ENCODE measurements around the gene COL13A1. TPM values are rescaled to one million over a fixed set of nuclear protein-coding genes. Genes with fewer than 3 reads are reported as not detected.

COL13A1 gene
- total RNA-seq, 4 donors from 2014 or later, result 0.30 to 2.0 (median 0.86) TPM

DNA sequence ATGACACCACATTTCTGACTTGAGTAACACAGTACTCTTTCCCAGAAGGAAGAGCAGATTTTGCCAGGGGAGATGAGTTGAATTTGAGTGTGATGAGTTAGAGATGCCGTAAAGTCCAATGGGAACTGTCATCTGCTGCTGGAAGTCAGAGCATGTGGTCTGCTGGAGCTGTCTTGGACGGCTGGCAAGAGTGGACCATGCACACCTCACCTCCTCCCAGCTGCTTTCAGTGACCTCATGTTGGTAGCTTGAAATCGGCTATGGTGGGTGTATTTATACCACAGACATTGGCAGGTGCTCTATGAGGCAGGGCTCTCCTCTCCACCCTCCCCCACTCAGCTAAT lies 82.3 kb downstream of the COL13A1 start:
- 72 to 88% methylated on average over 3 of the region's 3 CpGs for WGBS, 2 donors
- H3K4me3 ChIP-seq, result no peak overlapping the region
- no peaks in the 10 kb centered on the region for H3K36me3 ChIP-seq
- no peak overlapping the region for H3K27ac ChIP-seq
- TF ChIP-seq POLR2A (IDR thresholded peaks at IDR 0.05), result no peak
- TF ChIP-seq EP300 (IDR thresholded peaks at IDR 0.05), result no peak
- TF ChIP-seq, protein P1, sequence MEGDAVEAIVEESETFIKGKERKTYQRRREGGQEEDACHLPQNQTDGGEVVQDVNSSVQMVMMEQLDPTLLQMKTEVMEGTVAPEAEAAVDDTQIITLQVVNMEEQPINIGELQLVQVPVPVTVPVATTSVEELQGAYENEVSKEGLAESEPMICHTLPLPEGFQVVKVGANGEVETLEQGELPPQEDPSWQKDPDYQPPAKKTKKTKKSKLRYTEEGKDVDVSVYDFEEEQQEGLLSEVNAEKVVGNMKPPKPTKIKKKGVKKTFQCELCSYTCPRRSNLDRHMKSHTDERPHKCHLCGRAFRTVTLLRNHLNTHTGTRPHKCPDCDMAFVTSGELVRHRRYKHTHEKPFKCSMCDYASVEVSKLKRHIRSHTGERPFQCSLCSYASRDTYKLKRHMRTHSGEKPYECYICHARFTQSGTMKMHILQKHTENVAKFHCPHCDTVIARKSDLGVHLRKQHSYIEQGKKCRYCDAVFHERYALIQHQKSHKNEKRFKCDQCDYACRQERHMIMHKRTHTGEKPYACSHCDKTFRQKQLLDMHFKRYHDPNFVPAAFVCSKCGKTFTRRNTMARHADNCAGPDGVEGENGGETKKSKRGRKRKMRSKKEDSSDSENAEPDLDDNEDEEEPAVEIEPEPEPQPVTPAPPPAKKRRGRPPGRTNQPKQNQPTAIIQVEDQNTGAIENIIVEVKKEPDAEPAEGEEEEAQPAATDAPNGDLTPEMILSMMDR (IDR thresholded peaks at IDR 0.05), result no peak
- H3K9me3 ChIP-seq, result no peaks in the 10 kb centered on the region
- H3K27me3 ChIP-seq, result peaks cover 0 to 22% of the 10 kb centered on the region in 2 donors
- DNase-seq (ENCODE audit: low spot score in 2 of 2), result no peak
- H3K4me1 ChIP-seq, result no peaks in the 10 kb centered on the region

DNA sequence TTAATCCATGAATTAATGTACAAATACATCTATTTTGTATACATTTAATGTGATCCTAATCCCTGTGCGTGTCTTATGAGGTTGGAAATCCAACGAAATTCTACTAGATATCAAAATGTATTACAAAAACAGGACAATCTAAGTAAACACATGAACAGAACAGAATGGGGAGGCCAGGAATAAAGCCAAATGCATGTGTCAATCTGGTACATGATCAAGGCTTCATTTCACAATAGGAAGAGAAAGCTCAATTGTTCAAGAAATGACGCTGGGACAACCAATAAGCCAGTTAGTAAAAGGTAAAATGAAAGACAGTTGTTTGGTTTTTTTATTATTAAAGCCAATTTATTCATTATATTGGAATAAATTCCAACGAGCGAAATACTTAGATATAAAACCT lies 83.0 kb downstream of the COL13A1 start:
- no peak overlapping the region for H3K27ac ChIP-seq
- H3K9me3 ChIP-seq, result no peaks in the 10 kb centered on the region
- 89% methylated on average over 5 of the region's 5 CpGs for WGBS, 2 donors
- H3K36me3 ChIP-seq, result no peaks in the 10 kb centered on the region
- no peak for DNase-seq (ENCODE audit: low spot score in 2 of 2)
- H3K27me3 ChIP-seq, result peaks cover 0 to 16% of the 10 kb centered on the region in 2 donors
- no peak overlapping the region for H3K4me3 ChIP-seq
- H3K4me1 ChIP-seq, result no peaks in the 10 kb centered on the region
- TF ChIP-seq POLR2A (IDR thresholded peaks at IDR 0.05) (no peak), EP300 (IDR thresholded peaks at IDR 0.05) (no peak)
- TF ChIP-seq, protein P1 (IDR thresholded peaks at IDR 0.05), result no peak

DNA sequence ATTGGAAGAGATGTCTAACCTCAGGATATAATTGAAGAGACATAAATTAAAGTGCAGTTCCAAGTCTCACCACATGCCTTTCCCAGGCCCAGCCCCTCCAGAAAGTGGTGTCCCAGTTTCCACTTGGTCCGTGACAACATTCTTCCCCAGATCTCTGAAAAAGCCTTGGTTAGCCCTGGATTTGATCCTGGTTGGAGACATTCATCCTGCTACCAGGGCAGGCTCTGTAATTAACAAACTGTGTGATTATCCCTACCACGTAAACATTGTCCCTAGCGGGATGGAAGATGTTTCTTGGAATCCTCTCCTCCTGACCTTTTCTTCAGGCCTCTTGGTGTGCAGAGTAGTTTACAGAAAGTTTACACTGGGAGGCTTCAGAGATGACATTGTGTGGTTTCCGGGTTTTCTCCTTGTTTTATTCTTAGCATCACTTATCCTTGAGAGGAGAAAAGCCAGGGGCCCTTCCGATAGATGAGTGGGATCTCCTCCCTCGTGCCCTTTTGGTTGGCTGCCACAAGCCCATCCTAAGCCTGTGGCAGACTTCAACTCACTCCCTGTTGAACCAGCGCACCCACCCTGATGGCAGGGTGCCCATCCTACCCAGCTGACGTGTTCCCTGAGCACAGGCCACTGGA lies 83.8 kb downstream of the COL13A1 start:
- no peaks in the 10 kb centered on the region for H3K9me3 ChIP-seq
- DNase-seq (ENCODE audit: low spot score in 2 of 2), result no peak
- H3K4me3 ChIP-seq, result no peak overlapping the region
- no peaks in the 10 kb centered on the region for H3K36me3 ChIP-seq
- no peaks in the 10 kb centered on the region for H3K4me1 ChIP-seq
- H3K27me3 ChIP-seq, result peaks cover 0 to 9% of the 10 kb centered on the region in 2 donors
- 57 to 69% methylated on average over 8 of the region's 8 CpGs for WGBS, 2 donors
- H3K27ac ChIP-seq, result no peak overlapping the region
- TF ChIP-seq, protein P1 (IDR thresholded peaks at IDR 0.05), result peak in 2 of 5 experiments; percentile 18 to 24
- TF ChIP-seq EP300 (IDR thresholded peaks at IDR 0.05), result no peak

DNA sequence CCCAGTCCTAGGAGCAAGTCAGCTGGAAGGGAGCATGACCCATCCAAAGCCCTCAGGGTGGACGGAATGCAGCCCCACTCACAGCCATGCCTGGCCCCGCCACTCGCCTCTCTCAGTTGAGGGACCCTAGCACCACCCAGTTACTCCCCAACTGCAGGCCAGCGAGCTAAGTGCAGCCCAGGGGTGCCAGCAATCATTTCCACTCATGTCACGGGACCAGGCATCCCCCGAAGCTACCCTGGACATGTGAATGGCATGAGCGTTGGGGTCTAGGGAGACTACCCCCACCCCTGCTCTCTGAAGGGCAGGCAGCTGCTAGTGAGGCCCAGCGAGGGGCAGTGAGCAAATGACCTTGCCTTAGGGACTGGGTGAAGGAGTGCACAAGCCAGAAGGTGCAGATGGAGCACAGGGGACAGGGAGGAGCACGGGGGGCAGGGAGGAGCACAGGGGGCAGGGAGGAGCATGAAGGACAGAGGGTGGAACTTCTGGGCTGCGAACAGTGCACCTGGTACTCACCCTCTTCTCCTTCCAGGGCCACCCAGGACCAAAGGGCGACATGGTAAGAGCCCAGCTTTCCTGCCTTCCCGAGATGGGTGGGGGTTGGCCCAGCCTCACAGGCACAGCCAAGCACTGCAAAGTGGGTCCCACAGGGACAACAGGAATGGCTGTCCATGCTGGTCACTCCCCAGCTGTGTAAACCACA lies 87.3 kb downstream of the COL13A1 start:
- DNase-seq (ENCODE audit: low spot score in 2 of 2), result no peak
- WGBS, 2 donors, result 75 to 80% methylated on average over 12 of the region's 12 CpGs
- no peaks in the 10 kb centered on the region for H3K4me1 ChIP-seq
- no peak overlapping the region for H3K4me3 ChIP-seq
- no peaks in the 10 kb centered on the region for H3K9me3 ChIP-seq
- H3K27ac ChIP-seq, result no peak overlapping the region
- H3K36me3 ChIP-seq, result no peaks in the 10 kb centered on the region
- TF ChIP-seq POLR2A (IDR thresholded peaks at IDR 0.05) (no peak), EP300 (IDR thresholded peaks at IDR 0.05) (no peak)
- H3K27me3 ChIP-seq, result no peaks in the 10 kb centered on the region

DNA sequence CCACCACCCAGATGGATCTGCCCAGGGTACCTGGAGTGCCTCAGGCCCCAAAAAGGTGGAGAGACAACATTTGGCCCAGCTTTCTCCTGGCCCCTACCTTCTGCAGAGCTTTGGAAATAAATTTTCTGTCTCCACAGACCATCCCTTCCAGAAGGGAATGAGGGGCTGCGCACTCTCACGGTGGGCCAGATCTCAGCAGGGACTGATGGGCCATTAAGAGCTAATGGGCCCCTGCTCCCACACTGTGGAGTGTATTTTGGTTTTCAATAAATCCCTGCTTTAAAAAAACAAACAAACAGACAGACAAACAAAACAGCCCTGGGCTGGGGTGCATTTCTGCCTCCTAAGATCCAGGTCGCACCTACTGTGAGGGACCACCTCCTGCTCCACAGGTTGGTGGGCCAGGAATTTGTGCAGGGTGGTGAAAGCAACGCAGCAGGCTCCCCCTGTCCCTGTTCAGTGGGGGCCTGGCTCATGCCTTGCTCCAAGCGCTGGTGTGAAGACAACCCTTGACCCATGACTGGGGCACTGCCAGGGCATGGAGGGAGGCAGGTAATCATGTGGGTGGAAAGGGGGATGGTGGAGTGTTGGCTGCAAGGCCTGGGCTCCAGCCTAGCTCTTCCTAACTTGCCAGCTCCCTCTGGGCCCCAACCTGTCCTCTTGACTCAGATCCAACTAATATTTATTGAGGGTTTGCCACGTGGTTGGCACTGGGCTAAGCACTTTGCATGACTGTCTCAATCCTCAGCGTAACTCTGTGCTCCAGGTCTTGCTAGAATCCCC lies 88.5 kb downstream of the COL13A1 start:
- Histone ChIP-seq H3K27me3 (no peaks in the 10 kb centered on the region), H3K4me3 (no peak overlapping the region), H3K4me1 (no peaks in the 10 kb centered on the region), H3K9me3 (no peaks in the 10 kb centered on the region), H3K27ac (peak overlapping the region in 1 of 4 donors; percentile 34), H3K36me3 (no peaks in the 10 kb centered on the region)
- no peak for DNase-seq (ENCODE audit: low spot score in 2 of 2)
- WGBS, 2 donors, result 72 to 85% methylated on average over 7 of the region's 7 CpGs
- no peak for TF ChIP-seq EP300 (IDR thresholded peaks at IDR 0.05)
- TF ChIP-seq, protein P1 (IDR thresholded peaks at IDR 0.05), result no peak
- TF ChIP-seq POLR2A (IDR thresholded peaks at IDR 0.05), result no peak
